ENCODE results near the gene DLGAP4. TPM values are rescaled to one million over a fixed set of nuclear protein-coding genes. Genes with fewer than 3 reads are reported as not detected.

Gene DLGAP4
- total and polyA plus RNA-seq, 9 of the 15 experiments (the other 6 are each of a cell fraction or from before 2014, with no cell fraction given), result 0.31 to 34.1 (median 4.5) TPM

GRCh38 chr20:36367370-36367745 lies 61.2 kb downstream of the DLGAP4 start:
- CTCF ChIA-PET (ENCODE audit: low intra/inter-chr PET ratio), result interaction anchor here (0.6 kb wide), 1 partner anchor 126 kb away, joined by 3 read pairs; no protein-coding TSS in a partner anchor
- Histone ChIP-seq H3K36me3 (ENCODE audit: control insufficient read depth, insufficient read depth, low read length) (no peaks in the 10 kb centered on the region), H3K27me3 (ENCODE audit: control insufficient read depth in 2 of 2, insufficient read depth in 2 of 2, low read length in 2 of 2) (peaks cover 16 to 68% of the 10 kb centered on the region in 2 experiments), H3K27ac (ENCODE audit: extremely low read depth, low read depth, low read length) (no peak overlapping the region), H3K4me1 (replicated peaks in 1 of 2; ENCODE audit: control insufficient read depth in 2 of 2, insufficient read depth in 2 of 2, low read length in 2 of 2) (peaks cover 0 to 8% of the 10 kb centered on the region in 2 experiments; a peak in 2 of 5 replicates), H3K4me2 (ENCODE audit: insufficient read depth, low read length) (no peak overlapping the region), H3K4me3 (no peak overlapping the region), H3K9me3 (replicated peaks; ENCODE audit: control insufficient read depth, insufficient read depth, low read depth, low read length) (no peaks in the 10 kb centered on the region), H3K9ac (ENCODE audit: insufficient read depth in 1 of 2, low read depth in 2 of 2, low read length in 2 of 2) (no peak overlapping the region; a peak in 1 of 4 replicates), H3K79me2 (ENCODE audit: control insufficient read depth, insufficient read depth, low read length) (no peaks in the 10 kb centered on the region), H2AFZ (ENCODE audit: low read depth, low read length) (no peak overlapping the region), H3K9me1 (ENCODE audit: control insufficient read depth, insufficient read depth, low read length) (no peaks in the 10 kb centered on the region), H4K20me1 (replicated peaks; ENCODE audit: control insufficient read depth, insufficient read depth, low read length) (peaks cover 11% of the 10 kb centered on the region)
- no TSS peak for BruUV-seq (replicated peaks)
- no peak for TF ChIP-seq PHF8 (IDR thresholded peaks at IDR 0.05; ENCODE audit: borderline replicate concordance, low read length)
- no peak for TF ChIP-seq SNAPC5 (CRISPR knock-in tag; IDR thresholded peaks at IDR 0.05)
- TF ChIP-seq ZNF589 (CRISPR knock-in tag; IDR thresholded peaks at IDR 0.05; ENCODE audit: low read depth), result no peak
- no peak for TF ChIP-seq MXI1 (IDR thresholded peaks at IDR 0.05; ENCODE audit: low read depth, low read length)
- no peak for TF ChIP-seq SMARCA5 (IDR thresholded peaks at IDR 0.05)
- no peak for TF ChIP-seq TSC22D4 (tag; IDR thresholded peaks at IDR 0.05)
- intact Hi-C loops (cut with micrococcal nuclease), result no loop called here
- no peak for ATAC-seq
- no peak for DNase-seq (ENCODE audit: extremely low read depth in 1 of 4, low spot score in 3 of 4)
- no peak for FAIRE-seq
- 2% methylated on average over 4 of the region's 4 CpGs for WGBS (ENCODE audit: insufficient coverage, low coverage, missing lambda C conversion rate)
- in situ Hi-C loops (cut with MboI), result no loop called here
- POLR2A ChIA-PET, result interaction anchor here (0.6 to 1.0 kb wide), 3 partner anchors 16 to 714 kb away, joined by 3 read pairs; no protein-coding TSS in a partner anchor

All from K562 (cell line).